Measurements from ENCODE around the gene LRP2. TPM values are rescaled to one million over a fixed set of nuclear protein-coding genes. Genes with fewer than 3 reads are reported as not detected.

Gene LRP2
- total RNA-seq, 4 donors from 2014 or later: not detected

- no peaks in the 10 kb centered on the region for H3K36me3 ChIP-seq
- TF ChIP-seq POLR2A (IDR thresholded peaks at IDR 0.05) (no peak), EP300 (IDR thresholded peaks at IDR 0.05) (no peak), CTCF (IDR thresholded peaks at IDR 0.05) (no peak)
- no peaks in the 10 kb centered on the region for H3K9me3 ChIP-seq
- WGBS, 2 donors: 84 to 88% methylated on average over 2 of the region's 2 CpGs
- no peaks in the 10 kb centered on the region for H3K27me3 ChIP-seq
- no peak overlapping the region for H3K4me3 ChIP-seq
- H3K4me1 ChIP-seq: no peaks in the 10 kb centered on the region
- no peak for DNase-seq (ENCODE audit: low spot score in 2 of 2)
- H3K27ac ChIP-seq: no peak overlapping the region
These were observed 216.1 kb downstream of the LRP2 start for GRCh38 chr2:169146220-169146619.

GRCh38 chr2:169143998-169144397, 218.3 kb downstream of the LRP2 start:
- H3K27me3 ChIP-seq: no peaks in the 10 kb centered on the region
- DNase-seq (ENCODE audit: low spot score in 2 of 2): no peak
- H3K9me3 ChIP-seq: no peaks in the 10 kb centered on the region
- TF ChIP-seq POLR2A (IDR thresholded peaks at IDR 0.05) (no peak), EP300 (IDR thresholded peaks at IDR 0.05) (no peak), CTCF (IDR thresholded peaks at IDR 0.05) (no peak)
- no peak overlapping the region for H3K27ac ChIP-seq
- H3K4me3 ChIP-seq: no peak overlapping the region
- H3K36me3 ChIP-seq: no peaks in the 10 kb centered on the region
- H3K4me1 ChIP-seq: no peaks in the 10 kb centered on the region
- 72 to 86% methylated on average over 3 of the region's 3 CpGs for WGBS, 2 donors

- Histone ChIP-seq H3K36me3 (no peaks in the 10 kb centered on the region), H3K9me3 (no peaks in the 10 kb centered on the region), H3K4me1 (no peaks in the 10 kb centered on the region), H3K27ac (no peak overlapping the region), H3K4me3 (no peak overlapping the region), H3K27me3 (no peaks in the 10 kb centered on the region)
- peak; percentile 20 to 72 for DNase-seq (ENCODE audit: low spot score in 2 of 2)
- 31 to 37% methylated on average over 10 of the region's 10 CpGs for WGBS, 2 donors
- TF ChIP-seq POLR2A (IDR thresholded peaks at IDR 0.05) (no peak), EP300 (IDR thresholded peaks at IDR 0.05) (no peak), CTCF (IDR thresholded peaks at IDR 0.05) (peak; percentile 39 to 64 (median 58))
These were observed 220.5 kb downstream of the LRP2 start for GRCh38 chr2:169141713-169142352.

GRCh38 chr2:169139993-169140767, 222.2 kb downstream of the LRP2 start:
- TF ChIP-seq CTCF (IDR thresholded peaks at IDR 0.05) (no peak), EP300 (IDR thresholded peaks at IDR 0.05) (no peak), POLR2A (IDR thresholded peaks at IDR 0.05) (no peak)
- Histone ChIP-seq H3K9me3 (no peaks in the 10 kb centered on the region), H3K4me3 (no peak overlapping the region), H3K36me3 (no peaks in the 10 kb centered on the region), H3K27ac (no peak overlapping the region), H3K27me3 (no peaks in the 10 kb centered on the region), H3K4me1 (no peaks in the 10 kb centered on the region)
- WGBS, 2 donors: 54 to 66% methylated on average over 8 of the region's 8 CpGs
- no peak for DNase-seq (ENCODE audit: low spot score in 2 of 2)

- no peaks in the 10 kb centered on the region for H3K36me3 ChIP-seq
- H3K4me1 ChIP-seq: no peaks in the 10 kb centered on the region
- no peak for DNase-seq (ENCODE audit: low spot score in 2 of 2)
- H3K27me3 ChIP-seq: no peaks in the 10 kb centered on the region
- TF ChIP-seq EP300 (IDR thresholded peaks at IDR 0.05) (no peak), CTCF (IDR thresholded peaks at IDR 0.05) (no peak), POLR2A (IDR thresholded peaks at IDR 0.05) (no peak)
- H3K9me3 ChIP-seq: no peaks in the 10 kb centered on the region
- H3K27ac ChIP-seq: no peak overlapping the region
- 75% methylated on average over 7 of the region's 7 CpGs for WGBS, 2 donors
- no peak overlapping the region for H3K4me3 ChIP-seq
These were observed 223.2 kb downstream of the LRP2 start for GRCh38 chr2:169139145-169139544.
